Parathyroid adenoma (tissue), 2 donors: Measurements from ENCODE around the gene TBXAS1.

Source experiments
- H2AFZ ChIP-seq: fragments of 300-600 bp; sonication (generic); one replicate; pipeline ENCODE4 v1.7.0; 2017; ENCODE audit warnings: antibody characterized with exemption, mild to moderate bottlenecking
- H3K27ac ChIP-seq: fragments of 300-600 bp; sonication (generic); one replicate; pipeline ENCODE4 v1.7.0; 2017
- H3K27me3 ChIP-seq: fragments of 300-600 bp; sonication (generic); one replicate; pipeline ENCODE4 v1.7.0; 2017; ENCODE audit warnings: low read length; ENCODE audit not compliant: control insufficient read depth, insufficient read depth
- H3K36me3 ChIP-seq: fragments of 300-600 bp; sonication (generic); one replicate; pipeline ENCODE4 v1.7.0; 2017; ENCODE audit warnings: low read length; ENCODE audit not compliant: control insufficient read depth, insufficient read depth
- H3K4me1 ChIP-seq: fragments of 300-600 bp; sonication (generic); one replicate; pipeline ENCODE4 v1.7.0; 2017; ENCODE audit warnings: control low read depth
- H3K4me2 ChIP-seq: fragments of 300-600 bp; sonication (generic); one replicate; pipeline ENCODE4 v1.7.0; 2017; ENCODE audit warnings: low read length
- H3K4me3 ChIP-seq: fragments of 300-600 bp; sonication (generic); one replicate; pipeline ENCODE4 v1.7.0; 2017; ENCODE audit warnings: low read depth, low read length
- H3K79me2 ChIP-seq: fragments of 300-600 bp; sonication (generic); one replicate; pipeline ENCODE4 v1.7.0; 2017; ENCODE audit warnings: control low read depth
- H3K9ac ChIP-seq: fragments of 300-600 bp; sonication (generic); one replicate; pipeline ENCODE4 v1.7.0; 2017; ENCODE audit warnings: mild to moderate bottlenecking
- H3K9me3 ChIP-seq: fragments of 300-600 bp; sonication (generic); one replicate; pipeline ENCODE4 v1.7.0; 2017; ENCODE audit warnings: low read length; ENCODE audit not compliant: control insufficient read depth
- CTCF ChIP-seq: fragments of 300-600 bp; sonication (generic); IDR thresholded peaks from one replicate; pipeline ENCODE4 v1.7.0; 2017; ENCODE audit warnings: antibody characterized with exemption, mild to moderate bottlenecking
- donor health status: primary hyperparathyroidism.

Gene TBXAS1

GRCh38 chr7:139915864-139916716, 87.0 kb downstream of the TBXAS1 start:
- Histone ChIP-seq H3K79me2 (no peaks in the 10 kb centered on the region), H3K27ac (no peak overlapping the region), H3K36me3 (no peaks in the 10 kb centered on the region), H3K9me3 (no peaks in the 10 kb centered on the region), H3K27me3 (no peaks in the 10 kb centered on the region), H3K4me2 (no peak overlapping the region), H3K4me3 (no peak overlapping the region), H3K4me1 (no peaks in the 10 kb centered on the region), H3K9ac (no peak overlapping the region), H2AFZ (no peak overlapping the region)
- TF ChIP-seq CTCF, result no peak

- Histone ChIP-seq H3K4me1 (no peaks in the 10 kb centered on the region), H3K27me3 (no peaks in the 10 kb centered on the region), H3K36me3 (no peaks in the 10 kb centered on the region), H3K4me3 (no peak overlapping the region), H3K9me3 (no peaks in the 10 kb centered on the region), H3K4me2 (no peak overlapping the region), H3K27ac (no peak overlapping the region), H3K9ac (no peak overlapping the region), H2AFZ (no peak overlapping the region), H3K79me2 (no peaks in the 10 kb centered on the region)
- no peak for TF ChIP-seq CTCF
Observed at GRCh38 chr7:139916717-139917395, 87.8 kb downstream of the TBXAS1 start.

- Histone ChIP-seq H3K4me1 (no peaks in the 10 kb centered on the region), H3K4me3 (no peak overlapping the region), H3K27ac (no peak overlapping the region), H3K36me3 (no peaks in the 10 kb centered on the region), H3K4me2 (no peak overlapping the region), H3K9ac (no peak overlapping the region), H2AFZ (no peak overlapping the region), H3K27me3 (no peaks in the 10 kb centered on the region), H3K9me3 (no peaks in the 10 kb centered on the region), H3K79me2 (no peaks in the 10 kb centered on the region)
- no peak for TF ChIP-seq CTCF
Observed at GRCh38 chr7:139917851-139918250, 88.8 kb downstream of the TBXAS1 start.

GRCh38 chr7:139918480-139918879, 89.4 kb downstream of the TBXAS1 start:
- no peaks in the 10 kb centered on the region for H3K36me3 ChIP-seq
- H3K4me3 ChIP-seq, result no peak overlapping the region
- no peaks in the 10 kb centered on the region for H3K79me2 ChIP-seq
- H3K9me3 ChIP-seq, result no peaks in the 10 kb centered on the region
- H2AFZ ChIP-seq, result no peak overlapping the region
- H3K4me2 ChIP-seq, result no peak overlapping the region
- H3K9ac ChIP-seq, result no peak overlapping the region
- H3K27me3 ChIP-seq, result no peaks in the 10 kb centered on the region
- H3K27ac ChIP-seq, result no peak overlapping the region
- no peaks in the 10 kb centered on the region for H3K4me1 ChIP-seq
- no peak for TF ChIP-seq CTCF
